ENCODE data around the gene CLEC4F. TPM values are rescaled to one million over a fixed set of nuclear protein-coding genes. Genes with fewer than 3 reads are reported as not detected.

CLEC4F gene
- polyA plus RNA-seq, 2 donors = 0.14 to 0.51 TPM

GRCh38 chr2:70778676-70779075 lies 41.7 kb downstream of the CLEC4F start:
- H3K27me3 ChIP-seq (ENCODE audit: control insufficient read depth in 1 of 2, insufficient read depth in 2 of 2, low read length in 2 of 2) = no peaks in the 10 kb centered on the region
- WGBS, 2 donors = 57 to 69% methylated on average over 1 of the region's 1 CpG

GRCh38 chr2:70777450-70777849 lies 42.9 kb downstream of the CLEC4F start:
- H3K9me3 ChIP-seq (ENCODE audit: control insufficient read depth in 2 of 2, insufficient read depth in 1 of 2, low read depth in 1 of 2, low read length in 1 of 2) = no peaks in the 10 kb centered on the region
- no peak overlapping the region for H3K27ac ChIP-seq (ENCODE audit: low read depth in 2 of 2, low read length in 1 of 2)
- no peaks in the 10 kb centered on the region for H3K4me1 ChIP-seq (ENCODE audit: control insufficient read depth in 2 of 2, insufficient read depth in 2 of 2, low read length in 1 of 2)
- H3K27me3 ChIP-seq (ENCODE audit: control insufficient read depth in 1 of 2, insufficient read depth in 2 of 2, low read length in 2 of 2) = no peaks in the 10 kb centered on the region
- no peaks in the 10 kb centered on the region for H3K36me3 ChIP-seq (ENCODE audit: control insufficient read depth in 2 of 2, insufficient read depth in 2 of 2, low read length in 1 of 2)
- no peak overlapping the region for H3K4me3 ChIP-seq (ENCODE audit: low read depth in 1 of 2, low read length in 2 of 2)
- 42 to 47% methylated on average over 2 of the region's 2 CpGs for WGBS, 2 donors

More at GRCh38 chr2:70778676-70779075, 41.7 kb downstream of the CLEC4F start:
- Histone ChIP-seq H3K4me3 (ENCODE audit: low read depth in 1 of 2, low read length in 2 of 2) (no peak overlapping the region), H3K36me3 (ENCODE audit: control insufficient read depth in 2 of 2, insufficient read depth in 2 of 2, low read length in 1 of 2) (no peaks in the 10 kb centered on the region), H3K4me1 (ENCODE audit: control insufficient read depth in 2 of 2, insufficient read depth in 2 of 2, low read length in 1 of 2) (no peaks in the 10 kb centered on the region), H3K9me3 (ENCODE audit: control insufficient read depth in 2 of 2, insufficient read depth in 1 of 2, low read depth in 1 of 2, low read length in 1 of 2) (no peaks in the 10 kb centered on the region), H3K27ac (ENCODE audit: low read depth in 2 of 2, low read length in 1 of 2) (no peak overlapping the region)

DNA sequence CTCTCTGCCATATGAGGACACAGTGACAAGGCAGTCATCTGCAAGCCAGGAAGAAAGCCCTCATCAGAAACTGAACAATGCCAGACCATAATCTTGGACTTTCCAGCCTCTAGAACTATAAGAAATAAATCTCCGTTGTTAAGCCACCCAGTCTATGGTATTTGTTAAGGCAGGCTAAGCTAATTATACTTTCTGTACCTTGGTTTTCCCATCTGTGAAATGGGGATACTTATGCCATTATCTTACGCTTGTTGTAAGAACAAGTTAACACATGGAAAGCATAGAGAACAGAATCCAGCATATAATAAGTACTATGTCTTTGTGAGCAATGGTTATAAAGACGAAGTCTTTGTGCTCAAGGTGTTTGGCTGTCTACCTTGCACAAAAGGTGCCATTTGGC lies 44.1 kb downstream of the CLEC4F start:
- Histone ChIP-seq H3K36me3 (ENCODE audit: control insufficient read depth in 2 of 2, insufficient read depth in 2 of 2, low read length in 1 of 2) (no peaks in the 10 kb centered on the region), H3K4me3 (ENCODE audit: low read depth in 1 of 2, low read length in 2 of 2) (no peak overlapping the region), H3K9me3 (ENCODE audit: control insufficient read depth in 2 of 2, insufficient read depth in 1 of 2, low read depth in 1 of 2, low read length in 1 of 2) (no peaks in the 10 kb centered on the region), H3K27ac (ENCODE audit: low read depth in 2 of 2, low read length in 1 of 2) (no peak overlapping the region), H3K4me1 (ENCODE audit: control insufficient read depth in 2 of 2, insufficient read depth in 2 of 2, low read length in 1 of 2) (no peaks in the 10 kb centered on the region), H3K27me3 (ENCODE audit: control insufficient read depth in 1 of 2, insufficient read depth in 2 of 2, low read length in 2 of 2) (no peaks in the 10 kb centered on the region)
- 93% methylated on average over 3 of the region's 3 CpGs for WGBS, 2 donors

DNA sequence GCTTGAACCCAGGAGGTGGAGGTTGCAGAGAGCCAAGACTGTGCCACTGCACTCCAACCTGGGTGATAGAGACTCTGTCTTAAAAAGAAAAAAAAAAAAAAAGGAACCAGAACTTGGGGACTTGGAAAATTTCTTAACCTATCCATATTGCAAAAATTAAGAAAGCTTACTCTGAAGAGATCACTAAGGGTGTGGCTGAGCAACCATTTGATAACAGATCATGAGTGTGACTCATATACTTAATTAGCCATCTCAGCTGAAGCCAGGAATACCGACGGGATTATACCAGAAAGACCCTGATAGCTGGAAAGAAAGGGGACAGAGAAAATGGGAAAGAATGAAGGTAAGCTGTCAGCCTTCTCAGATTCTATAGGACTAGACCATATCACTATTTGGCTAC lies 45.3 kb downstream of the CLEC4F start:
- Histone ChIP-seq H3K36me3 (ENCODE audit: control insufficient read depth in 2 of 2, insufficient read depth in 2 of 2, low read length in 1 of 2) (no peaks in the 10 kb centered on the region), H3K4me3 (ENCODE audit: low read depth in 1 of 2, low read length in 2 of 2) (no peak overlapping the region), H3K4me1 (ENCODE audit: control insufficient read depth in 2 of 2, insufficient read depth in 2 of 2, low read length in 1 of 2) (no peaks in the 10 kb centered on the region), H3K9me3 (ENCODE audit: control insufficient read depth in 2 of 2, insufficient read depth in 1 of 2, low read depth in 1 of 2, low read length in 1 of 2) (no peaks in the 10 kb centered on the region), H3K27ac (ENCODE audit: low read depth in 2 of 2, low read length in 1 of 2) (no peak overlapping the region), H3K27me3 (ENCODE audit: control insufficient read depth in 1 of 2, insufficient read depth in 2 of 2, low read length in 2 of 2) (no peaks in the 10 kb centered on the region)
- 35 to 41% methylated on average over 2 of the region's 2 CpGs for WGBS, 2 donors

- Histone ChIP-seq H3K27ac (ENCODE audit: low read depth in 2 of 2, low read length in 1 of 2) (no peak overlapping the region), H3K4me3 (ENCODE audit: low read depth in 1 of 2, low read length in 2 of 2) (no peak overlapping the region), H3K27me3 (ENCODE audit: control insufficient read depth in 1 of 2, insufficient read depth in 2 of 2, low read length in 2 of 2) (no peaks in the 10 kb centered on the region), H3K36me3 (ENCODE audit: control insufficient read depth in 2 of 2, insufficient read depth in 2 of 2, low read length in 1 of 2) (no peaks in the 10 kb centered on the region), H3K4me1 (ENCODE audit: control insufficient read depth in 2 of 2, insufficient read depth in 2 of 2, low read length in 1 of 2) (peaks cover 0 to 3% of the 10 kb centered on the region in 2 donors), H3K9me3 (ENCODE audit: control insufficient read depth in 2 of 2, insufficient read depth in 1 of 2, low read depth in 1 of 2, low read length in 1 of 2) (no peaks in the 10 kb centered on the region)
- 83 to 88% methylated on average over 2 of the region's 2 CpGs for WGBS, 2 donors
These were observed 47.8 kb downstream of the CLEC4F start for GRCh38 chr2:70772486-70773155.

GRCh38 chr2:70771446-70771845 lies 49.0 kb downstream of the CLEC4F start:
- no peaks in the 10 kb centered on the region for H3K36me3 ChIP-seq (ENCODE audit: control insufficient read depth in 2 of 2, insufficient read depth in 2 of 2, low read length in 1 of 2)
- no peak overlapping the region for H3K27ac ChIP-seq (ENCODE audit: low read depth in 2 of 2, low read length in 1 of 2)
- peaks cover 4 to 5% of the 10 kb centered on the region in 2 donors for H3K4me1 ChIP-seq (ENCODE audit: control insufficient read depth in 2 of 2, insufficient read depth in 2 of 2, low read length in 1 of 2)
- peaks cover 0 to 5% of the 10 kb centered on the region in 2 donors for H3K27me3 ChIP-seq (ENCODE audit: control insufficient read depth in 1 of 2, insufficient read depth in 2 of 2, low read length in 2 of 2)
- no peaks in the 10 kb centered on the region for H3K9me3 ChIP-seq (ENCODE audit: control insufficient read depth in 2 of 2, insufficient read depth in 1 of 2, low read depth in 1 of 2, low read length in 1 of 2)
- H3K4me3 ChIP-seq (ENCODE audit: low read depth in 1 of 2, low read length in 2 of 2) = no peak overlapping the region
- 74 to 80% methylated on average over 2 of the region's 2 CpGs for WGBS, 2 donors

DNA sequence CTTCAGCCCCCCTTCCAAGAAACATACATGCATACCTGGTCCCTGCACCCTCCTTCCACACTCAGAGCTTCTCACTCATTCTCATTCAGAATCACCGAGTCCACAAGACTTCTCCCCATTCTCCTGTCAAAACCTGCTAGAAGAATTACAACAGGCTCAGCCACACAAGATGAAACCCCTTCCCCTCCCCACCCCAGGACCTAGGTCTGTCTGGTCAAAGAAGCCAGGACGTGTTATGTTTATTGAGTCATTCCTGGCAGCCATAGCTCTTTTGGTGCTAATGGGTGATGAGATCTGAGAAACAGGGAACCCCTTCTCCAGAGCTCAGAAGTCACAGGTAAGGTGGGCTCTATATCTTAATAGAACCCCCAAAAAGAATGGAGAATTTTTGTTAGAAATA lies 50.9 kb downstream of the CLEC4F start:
- H3K9me3 ChIP-seq (ENCODE audit: control insufficient read depth in 2 of 2, insufficient read depth in 1 of 2, low read depth in 1 of 2, low read length in 1 of 2) = no peaks in the 10 kb centered on the region

GRCh38 chr2:70768590-70769085 lies 51.8 kb downstream of the CLEC4F start:
- no peak overlapping the region for H3K27ac ChIP-seq (ENCODE audit: low read depth in 2 of 2, low read length in 1 of 2)
- peaks cover 4 to 5% of the 10 kb centered on the region in 2 donors for H3K4me1 ChIP-seq (ENCODE audit: control insufficient read depth in 2 of 2, insufficient read depth in 2 of 2, low read length in 1 of 2)
- H3K4me3 ChIP-seq (ENCODE audit: low read depth in 1 of 2, low read length in 2 of 2) = no peak overlapping the region
- H3K9me3 ChIP-seq (ENCODE audit: control insufficient read depth in 2 of 2, insufficient read depth in 1 of 2, low read depth in 1 of 2, low read length in 1 of 2) = no peaks in the 10 kb centered on the region
- WGBS, 2 donors = 52 to 62% methylated on average over 7 of the region's 7 CpGs
- no peaks in the 10 kb centered on the region for H3K36me3 ChIP-seq (ENCODE audit: control insufficient read depth in 2 of 2, insufficient read depth in 2 of 2, low read length in 1 of 2)
- peaks cover 0 to 15% of the 10 kb centered on the region in 2 donors for H3K27me3 ChIP-seq (ENCODE audit: control insufficient read depth in 1 of 2, insufficient read depth in 2 of 2, low read length in 2 of 2)

More for the DNA sequence above, 50.9 kb downstream of the CLEC4F start:
- Histone ChIP-seq H3K27ac (ENCODE audit: low read depth in 2 of 2, low read length in 1 of 2) (no peak overlapping the region), H3K36me3 (ENCODE audit: control insufficient read depth in 2 of 2, insufficient read depth in 2 of 2, low read length in 1 of 2) (no peaks in the 10 kb centered on the region), H3K4me3 (ENCODE audit: low read depth in 1 of 2, low read length in 2 of 2) (no peak overlapping the region), H3K4me1 (ENCODE audit: control insufficient read depth in 2 of 2, insufficient read depth in 2 of 2, low read length in 1 of 2) (peaks cover 4 to 5% of the 10 kb centered on the region in 2 donors), H3K27me3 (ENCODE audit: control insufficient read depth in 1 of 2, insufficient read depth in 2 of 2, low read length in 2 of 2) (peaks cover 0 to 13% of the 10 kb centered on the region in 2 donors)
- WGBS, 2 donors = 46 to 54% methylated on average over 2 of the region's 2 CpGs

DNA sequence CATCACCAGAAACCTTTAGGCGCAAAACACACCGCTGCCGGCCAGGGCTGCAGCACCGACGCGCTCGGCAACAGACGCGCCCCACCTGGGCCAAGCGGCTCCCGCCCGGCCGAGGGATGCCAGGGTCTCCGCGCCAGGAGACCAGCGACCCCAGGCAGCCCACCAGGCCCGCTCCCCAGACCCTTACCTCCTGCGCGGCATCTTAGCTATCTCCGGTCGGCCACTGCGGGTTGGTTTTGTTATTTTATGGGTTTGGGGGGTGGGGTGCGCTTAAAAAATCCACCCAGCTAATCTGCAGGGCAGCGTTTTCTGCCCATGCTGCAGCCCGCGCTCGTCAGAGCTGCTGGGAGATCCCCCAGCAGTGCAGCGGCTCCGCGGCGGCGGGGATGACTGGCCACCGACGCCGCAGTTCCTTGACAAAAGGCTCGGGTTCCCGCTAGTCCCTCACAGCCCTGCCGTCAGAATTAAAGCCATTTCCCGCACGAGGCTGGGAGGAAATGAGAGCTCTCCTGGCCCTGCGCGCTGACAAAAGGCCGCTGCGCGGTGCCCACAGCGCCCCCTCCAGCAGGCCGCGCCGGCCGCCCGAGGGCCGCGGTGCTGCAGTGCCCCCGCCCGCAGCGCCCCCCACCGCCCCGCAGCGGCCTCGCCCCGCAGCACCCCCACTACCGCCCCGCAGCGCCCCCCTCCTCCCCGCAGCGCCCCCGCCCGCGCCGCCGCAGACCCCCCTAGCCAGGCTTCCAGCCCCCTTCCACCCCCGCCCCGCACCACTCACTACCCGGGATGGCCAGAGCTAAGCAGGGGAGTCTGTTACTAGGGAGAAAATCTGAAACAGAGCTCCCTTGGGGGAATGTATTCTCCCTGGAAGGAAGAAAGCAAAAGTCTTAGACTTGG lies 52.5 kb downstream of the CLEC4F start, which contains the start of gene ADD2:
Gene ADD2, minus strand, starts transcription at position 502 of the 891 bp plus-strand sequence. CDS start 61,792 bp downstream, outside the sequence.
- H3K27ac ChIP-seq (ENCODE audit: low read depth in 2 of 2, low read length in 1 of 2) = no peak within 1 kb of the TSS
- H3K9me3 ChIP-seq (ENCODE audit: control insufficient read depth in 2 of 2, insufficient read depth in 1 of 2, low read depth in 1 of 2, low read length in 1 of 2) = no peaks in the 10 kb centered on the region
- peaks cover 4 to 5% of the 10 kb centered on the region in 2 donors for H3K4me1 ChIP-seq (ENCODE audit: control insufficient read depth in 2 of 2, insufficient read depth in 2 of 2, low read length in 1 of 2)
- H3K27me3 ChIP-seq (ENCODE audit: control insufficient read depth in 1 of 2, insufficient read depth in 2 of 2, low read length in 2 of 2) = peaks cover 0 to 15% of the 10 kb centered on the region in 2 donors
- WGBS, 2 donors = 1 to 2% methylated on average over 53 to 67 of the region's 74 CpGs
- H3K36me3 ChIP-seq (ENCODE audit: control insufficient read depth in 2 of 2, insufficient read depth in 2 of 2, low read length in 1 of 2) = no peaks in the 10 kb centered on the region
- H3K4me3 ChIP-seq (ENCODE audit: low read depth in 1 of 2, low read length in 2 of 2) = peak within 1 kb of the TSS in 1 of 2 donors; percentile 38

All from esophagus (tissue), 2 donors.